HUES64 (cell line): Measurements from ENCODE around the gene CD300H.

ENCODE experiments used
- H3K27ac ChIP-seq: 2 replicates; pipeline ENCODE4 v1.7.0; 2013; ENCODE audit warnings: low read depth, low read length, inconsistent platforms
- H3K27me3 ChIP-seq: 2 replicates; pipeline ENCODE4 v1.6.1; 2013; ENCODE audit warnings: mild to moderate bottlenecking, low read length; ENCODE audit not compliant: insufficient read depth
- H3K36me3 ChIP-seq: 2 replicates; pipeline ENCODE4 v1.6.1; 2013; ENCODE audit warnings: mild to moderate bottlenecking, low read length; ENCODE audit not compliant: insufficient read depth
- H3K4me1 ChIP-seq: 2 replicates; pipeline ENCODE4 v1.6.1; 2013; ENCODE audit warnings: mild to moderate bottlenecking, low read length, moderate library complexity; ENCODE audit not compliant: insufficient read depth
- H3K4me3 ChIP-seq: 2 replicates; pipeline ENCODE4 v1.5.1; 2013; ENCODE audit warnings: mild to moderate bottlenecking, low read length, moderate library complexity
- H3K9ac ChIP-seq: 2 replicates; pipeline ENCODE4 v1.6.1; 2013; ENCODE audit warnings: mild to moderate bottlenecking, low read depth, low read length
- H3K9me3 ChIP-seq: 2 replicates; pipeline ENCODE4 v1.6.1; 2013; ENCODE audit warnings: low read depth, low read length; ENCODE audit not compliant: insufficient read depth
- WGBS: fragments of 150-250, 120-280 bp; methylation state at CpG from one replicate; pipeline ENCODE4 v1.1.7; 2013; ENCODE audit warnings: missing lambda C conversion rate; 5-methylcytosine and 5-hydroxymethylcytosine counted together

Gene CD300H

GRCh38 chr17:74516561-74517328 is 50.6 kb downstream of the CD300H start:
- WGBS, result 78% methylated on average over 3 of the region's 3 CpGs
- Histone ChIP-seq H3K27ac (no peak overlapping the region), H3K27me3 (no peaks in the 10 kb centered on the region; the same call in 1 of the 2 replicates), H3K36me3 (no peaks in the 10 kb centered on the region), H3K9me3 (peaks cover 13% of the 10 kb centered on the region), H3K4me1 (no peaks in the 10 kb centered on the region), H3K9ac (no peak overlapping the region), H3K4me3 (no peak overlapping the region)

- WGBS, result 74% methylated on average over 4 of the region's 4 CpGs
Measured at GRCh38 chr17:74515941-74516340, 51.4 kb downstream of the CD300H start.

GRCh38 chr17:74514632-74515334 is 52.5 kb downstream of the CD300H start:
- Histone ChIP-seq H3K9ac (no peak overlapping the region), H3K4me3 (no peak overlapping the region), H3K27ac (no peak overlapping the region), H3K27me3 (no peaks in the 10 kb centered on the region), H3K9me3 (peaks cover 13% of the 10 kb centered on the region), H3K4me1 (no peaks in the 10 kb centered on the region), H3K36me3 (no peaks in the 10 kb centered on the region)
- 93% methylated on average over 10 of the region's 10 CpGs for WGBS

More at GRCh38 chr17:74515941-74516340, 51.4 kb downstream of the CD300H start:
- Histone ChIP-seq H3K9ac (no peak overlapping the region), H3K27ac (no peak overlapping the region), H3K4me3 (no peak overlapping the region), H3K27me3 (no peaks in the 10 kb centered on the region), H3K9me3 (peaks cover 13% of the 10 kb centered on the region), H3K36me3 (no peaks in the 10 kb centered on the region), H3K4me1 (no peaks in the 10 kb centered on the region)

GRCh38 chr17:74513987-74514631 is 53.2 kb downstream of the CD300H start:
- no peak overlapping the region for H3K9ac ChIP-seq
- H3K27ac ChIP-seq, result no peak overlapping the region
- H3K4me3 ChIP-seq, result no peak overlapping the region
- no peaks in the 10 kb centered on the region for H3K36me3 ChIP-seq
- WGBS, result 90% methylated on average over 3 of the region's 3 CpGs
- peaks cover 13% of the 10 kb centered on the region for H3K9me3 ChIP-seq
- H3K4me1 ChIP-seq, result no peaks in the 10 kb centered on the region
- H3K27me3 ChIP-seq, result no peaks in the 10 kb centered on the region

GRCh38 chr17:74512624-74513091 is 54.7 kb downstream of the CD300H start:
- Histone ChIP-seq H3K27me3 (no peaks in the 10 kb centered on the region), H3K36me3 (no peaks in the 10 kb centered on the region), H3K4me1 (no peaks in the 10 kb centered on the region), H3K27ac (no peak overlapping the region), H3K4me3 (no peak overlapping the region), H3K9ac (no peak overlapping the region), H3K9me3 (peaks cover 13% of the 10 kb centered on the region)
- WGBS, result 88% methylated on average over 7 of the region's 7 CpGs

GRCh38 chr17:74512036-74512435 is 55.3 kb downstream of the CD300H start:
- 90% methylated on average over 2 of the region's 2 CpGs for WGBS

More at GRCh38 chr17:74512036-74512435, 55.3 kb downstream of the CD300H start:
- no peak overlapping the region for H3K27ac ChIP-seq
- peaks cover 13% of the 10 kb centered on the region for H3K9me3 ChIP-seq
- no peak overlapping the region for H3K4me3 ChIP-seq
- no peaks in the 10 kb centered on the region for H3K27me3 ChIP-seq
- no peaks in the 10 kb centered on the region for H3K36me3 ChIP-seq
- H3K9ac ChIP-seq, result no peak overlapping the region
- no peaks in the 10 kb centered on the region for H3K4me1 ChIP-seq
